Glutamatergic neuron (in vitro differentiated cells): ENCODE measurements around the gene SULT1A2. TPM values are rescaled to one million over a fixed set of nuclear protein-coding genes. Genes with fewer than 3 reads are reported as not detected.
"Not testable (repeated sequence)": the region's sequence is repeated elsewhere in the genome, so short reads cannot be mapped to it uniquely, and the experiment has no call there.

Experiments
- DNase-seq: peaks from one replicate; pipeline ENCODE4 v3.0.0; 2022
- H3K27ac Mint-ChIP-seq: one replicate; pipeline ENCODE4 v1.8.0; 2020; ENCODE audit warnings: mild to moderate bottlenecking, mixed read lengths, inconsistent platforms; ENCODE audit not compliant: unreplicated experiment
- H3K27me3 Mint-ChIP-seq: one replicate; pipeline ENCODE4 v1.8.0; 2020; ENCODE audit warnings: mild to moderate bottlenecking, moderate library complexity, mixed read lengths, inconsistent platforms; ENCODE audit not compliant: unreplicated experiment
- H3K36me3 Mint-ChIP-seq: one replicate; pipeline ENCODE4 v1.8.0; 2020; ENCODE audit warnings: mild to moderate bottlenecking, mixed read lengths, inconsistent platforms; ENCODE audit not compliant: unreplicated experiment
- H3K4me1 Mint-ChIP-seq: one replicate; pipeline ENCODE4 v1.8.0; 2020; ENCODE audit warnings: mild to moderate bottlenecking, low read depth, mixed read lengths, inconsistent platforms; ENCODE audit not compliant: unreplicated experiment
- H3K4me3 Mint-ChIP-seq: one replicate; pipeline ENCODE4 v1.8.0; 2020; ENCODE audit warnings: mild to moderate bottlenecking, mixed read lengths, inconsistent platforms; ENCODE audit not compliant: unreplicated experiment
- H3K9me3 Mint-ChIP-seq: one replicate; pipeline ENCODE4 v1.8.0; 2020; ENCODE audit warnings: mild to moderate bottlenecking, moderate library complexity, mixed read lengths, inconsistent platforms; ENCODE audit not compliant: unreplicated experiment
- CTCF ChIP-seq: fragments of 200-600 bp; sonication (generic); IDR thresholded peaks from one replicate; pipeline ENCODE4 v1.5.0; 2021; ENCODE audit not compliant: partially characterized antibody, unreplicated experiment
- total RNA-seq: library from RNA; stranded (reverse); fragmentation: NEBNext Ultra II Directional; extraction: Animal tissue kit (Norgen Biotek cat#: 25700); gene quantifications from one replicate; pipeline ENCODE4 v1.2.1, GENCODE V29; 2021; ENCODE audit not compliant: unreplicated experiment

The SULT1A2 gene
- total RNA-seq, 1 donor from 2014 or later = not detected

- peaks cover 4% of the 10 kb centered on the region for H3K9me3 Mint-ChIP-seq
- peaks cover 19% of the 10 kb centered on the region for H3K4me1 Mint-ChIP-seq
- no peak overlapping the region for H3K4me3 Mint-ChIP-seq
- TF ChIP-seq CTCF = no peak
- no peak for DNase-seq
- no peak overlapping the region for H3K27ac Mint-ChIP-seq
- H3K36me3 Mint-ChIP-seq = peaks cover 11% of the 10 kb centered on the region
- peaks cover 4% of the 10 kb centered on the region for H3K27me3 Mint-ChIP-seq
Observed at GRCh38 chr16:28569968-28570752, 26.7 kb downstream of the SULT1A2 start.

- peaks cover 4% of the 10 kb centered on the region for H3K27me3 Mint-ChIP-seq
- no peak for TF ChIP-seq CTCF
Observed at GRCh38 chr16:28569021-28569420, 27.8 kb downstream of the SULT1A2 start.

GRCh38 chr16:28567292-28567691 is 29.6 kb downstream of the SULT1A2 start:
- H3K4me3 Mint-ChIP-seq = no peak overlapping the region
- H3K27me3 Mint-ChIP-seq = peaks cover 5% of the 10 kb centered on the region
- peaks cover 11% of the 10 kb centered on the region for H3K36me3 Mint-ChIP-seq
- H3K9me3 Mint-ChIP-seq = peaks cover 1% of the 10 kb centered on the region
- no peak overlapping the region for H3K27ac Mint-ChIP-seq
- TF ChIP-seq CTCF = no peak
- no peak for DNase-seq
- H3K4me1 Mint-ChIP-seq = no peaks in the 10 kb centered on the region

More at GRCh38 chr16:28569021-28569420, 27.8 kb downstream of the SULT1A2 start:
- Mint-ChIP-seq H3K9me3 (peaks cover 1% of the 10 kb centered on the region), H3K4me3 (no peak overlapping the region), H3K27ac (no peak overlapping the region), H3K36me3 (peaks cover 11% of the 10 kb centered on the region), H3K4me1 (peaks cover 13% of the 10 kb centered on the region)
- no peak for DNase-seq

- not testable (repeated sequence) for H3K9me3 Mint-ChIP-seq, DNase-seq, H3K27ac Mint-ChIP-seq, H3K27me3 Mint-ChIP-seq, H3K4me1 Mint-ChIP-seq, H3K4me3 Mint-ChIP-seq
- peaks cover 11% of the 10 kb centered on the region for H3K36me3 Mint-ChIP-seq
Observed at GRCh38 chr16:28566233-28566925, 30.5 kb downstream of the SULT1A2 start.

- no peak for DNase-seq
- Mint-ChIP-seq H3K27ac (no peak overlapping the region), H3K4me1 (no peaks in the 10 kb centered on the region), H3K27me3 (peaks cover 3% of the 10 kb centered on the region), H3K36me3 (peaks cover 16% of the 10 kb centered on the region), H3K9me3 (peaks cover 1% of the 10 kb centered on the region), H3K4me3 (no peak overlapping the region)
- TF ChIP-seq CTCF = no peak
Observed at GRCh38 chr16:28563218-28563617, 33.6 kb downstream of the SULT1A2 start.
